Measurements from ENCODE around the gene SRPK2. TPM values are rescaled to one million over a fixed set of nuclear protein-coding genes. Genes with fewer than 3 reads are reported as not detected.

SRPK2 gene
- total and polyA plus RNA-seq, 2 of the 8 experiments (the other 6 are each of a cell fraction or from before 2014, with no cell fraction given), result 10.0 to 47.1 TPM

GRCh38 chr7:105316578-105317344, 72.0 kb downstream of the SRPK2 start (continued):
- TF ChIP-seq HDAC6 (IDR thresholded peaks at IDR 0.05; ENCODE audit: low read depth, low read length) (no peak), PHF8 (conservative IDR thresholded peaks at IDR 0.05; ENCODE audit: low read depth, low read length) (no peak), TCF12 (IDR thresholded peaks at IDR 0.05; ENCODE audit: low read depth, low read length) (no peak)
